SK-N-SH (cell line): ENCODE data around the gene CACUL1. TPM values are rescaled to one million over a fixed set of nuclear protein-coding genes. Genes with fewer than 3 reads are reported as not detected.

ENCODE experiments used
- CTCF ChIA-PET: fragments of 300-600, 350-600 bp; formaldehyde crosslinking; extraction: SDS; loops from one replicate; lab custom pipeline; 2021; lab: Yijun Ruan, JAX
- POLR2A ChIA-PET: fragments of 350-600 bp; sonication (Branson Sonifier 250); formaldehyde crosslinking; extraction: SDS; loops from one replicate; lab custom pipeline; 2020; ENCODE audit warnings: antibody characterized with exemption, inconsistent platforms; lab: Yijun Ruan, JAX
- DNase-seq: peaks from one replicate; pipeline ENCODE4 v3.0.0; 2012
- H2AFZ ChIP-seq: fragments of 200-600 bp; sonication (generic); 2 replicates; pipeline ENCODE4 v1.8.1; 2016; ENCODE audit warnings: antibody characterized with exemption, mild to moderate bottlenecking, low read depth
- H3F3A ChIP-seq: fragments of 200-600 bp; sonication (generic); replicated peaks from 2 replicates; pipeline ENCODE3; 2016; ENCODE audit warnings: antibody characterized with exemption, mild to moderate bottlenecking; ENCODE audit not compliant: insufficient read depth
- H3K27ac ChIP-seq, 2 experiments: fragments of 200-500 bp in 1 of 2; fragments of 200-600 bp in 1 of 2; sonication (Bioruptor generic) in 1 of 2; sonication (generic), shearing (Covaris generic) in 1 of 2; 2 replicates each; pipeline versions ENCODE4 v1.5.1 to v1.6.1; 2014 to 2016; ENCODE audit warnings: low read depth in 2 of 2, inconsistent platforms in 1 of 2, low read length in 1 of 2, mild to moderate bottlenecking in 1 of 2, mixed read lengths in 1 of 2
- H3K27me3 ChIP-seq: fragments of 200-600 bp; sonication (generic), shearing (Covaris generic); 2 replicates; pipeline ENCODE4 v1.6.1; 2016; ENCODE audit warnings: mixed run types; ENCODE audit not compliant: insufficient read depth
- H3K36me3 ChIP-seq, 2 experiments: fragments of 200-500 bp in 1 of 2; fragments of 200-600 bp in 1 of 2; sonication (Bioruptor generic) in 1 of 2; sonication (generic) in 1 of 2; replicated peaks in 1 of 2; 2 replicates each; pipeline versions ENCODE3 to v1.5.1; 2014 to 2016; ENCODE audit warnings: low read length in 1 of 2, mild to moderate bottlenecking in 1 of 2; ENCODE audit not compliant: insufficient read depth in 2 of 2, control insufficient read depth in 1 of 2
- H3K4me1 ChIP-seq, 2 experiments: fragments of 200-500 bp in 1 of 2; fragments of 200-600 bp in 1 of 2; sonication (Bioruptor generic) in 1 of 2; sonication (generic), shearing (Covaris generic) in 1 of 2; 2 replicates each; pipeline versions ENCODE4 v1.5.1 to v1.6.1; 2014 to 2016; ENCODE audit warnings: low read depth in 1 of 2, low read length in 1 of 2, mixed run types in 1 of 2; ENCODE audit not compliant: insufficient read depth in 2 of 2, control insufficient read depth in 1 of 2
- H3K4me2 ChIP-seq: fragments of 200-600 bp; sonication (generic), shearing (Covaris generic); 2 replicates; pipeline ENCODE4 v1.6.1; 2017; ENCODE audit warnings: mixed run types
- H3K4me3 ChIP-seq, 2 experiments: fragments of 200-500 bp in 1 of 2; fragments of 200-600 bp in 1 of 2; sonication (Bioruptor generic) in 1 of 2; sonication (generic), shearing (Covaris generic) in 1 of 2; 2 replicates each; pipeline versions ENCODE4 v1.5.1 to v1.8.1; 2014 to 2016; ENCODE audit warnings: low read depth in 2 of 2, inconsistent platforms in 1 of 2, low read length in 1 of 2, mild to moderate bottlenecking in 1 of 2, mixed read lengths in 1 of 2, moderate library complexity in 1 of 2
- H3K79me2 ChIP-seq: fragments of 200-600 bp; sonication (generic); 2 replicates; pipeline ENCODE4 v1.8.1; 2017; ENCODE audit warnings: mild to moderate bottlenecking; ENCODE audit not compliant: insufficient read depth
- H3K9ac ChIP-seq: fragments of 200-600 bp; sonication (generic); 2 replicates; pipeline ENCODE4 v1.6.1; 2017; ENCODE audit warnings: mixed run types
- H3K9me2 ChIP-seq: fragments of 200-600 bp; sonication (generic); 2 replicates; pipeline ENCODE4 v1.6.1; 2017; ENCODE audit warnings: mixed run types
- H3K9me3 ChIP-seq: fragments of 200-600 bp; sonication (generic); 2 replicates; pipeline ENCODE4 v1.6.1; 2017; ENCODE audit warnings: mixed run types, mild to moderate bottlenecking, moderate library complexity
- H4K20me1 ChIP-seq: fragments of 200-600 bp; sonication (generic); 2 replicates; pipeline ENCODE4 v1.6.1; 2017; ENCODE audit warnings: mild to moderate bottlenecking, mixed run types; ENCODE audit not compliant: insufficient read depth
- CTCF ChIP-seq: fragments of 200-600 bp; sonication (generic); IDR thresholded peaks from 2 replicates; pipeline ENCODE4 v1.6.1; 2017; ENCODE audit warnings: antibody characterized with exemption, mild to moderate bottlenecking, moderate library complexity
- ELF1 ChIP-seq: IDR thresholded peaks from 2 replicates; pipeline ENCODE4 v1.4.0; 2012
- EZH2phosphoT487 ChIP-seq: fragments of 200-600 bp; sonication (generic); IDR thresholded peaks from 2 replicates; pipeline ENCODE4 v1.6.1; 2017; ENCODE audit warnings: low read depth, mixed run types, mild to moderate bottlenecking, antibody characterized with exemption, moderate library complexity, borderline replicate concordance
- FOSL2 ChIP-seq: IDR thresholded peaks from 2 replicates; pipeline ENCODE4 v1.4.0; 2012; ENCODE audit warnings: low read depth, mild to moderate bottlenecking, moderate library complexity, borderline replicate concordance
- GABPA ChIP-seq: IDR thresholded peaks from 2 replicates; pipeline ENCODE4 v1.4.0; 2012; ENCODE audit warnings: low read depth, mild to moderate bottlenecking
- JUND ChIP-seq: IDR thresholded peaks from 2 replicates; pipeline ENCODE4 v1.4.0; 2012
- MEF2A ChIP-seq: IDR thresholded peaks from 2 replicates; pipeline ENCODE4 v1.4.0; 2012; ENCODE audit warnings: low read depth, borderline replicate concordance
- NFIC ChIP-seq: IDR thresholded peaks from 2 replicates; pipeline ENCODE4 v1.4.0; 2012; ENCODE audit warnings: borderline replicate concordance
- NRF1 ChIP-seq: IDR thresholded peaks from 2 replicates; pipeline ENCODE4 v1.6.1; 2012; ENCODE audit warnings: low read depth, mild to moderate bottlenecking, low read length
- PBX3 ChIP-seq: IDR thresholded peaks from 2 replicates; pipeline ENCODE4; 2012
- RAD21 ChIP-seq: IDR thresholded peaks from 2 replicates; pipeline ENCODE4 v1.6.1; 2012; ENCODE audit warnings: mild to moderate bottlenecking, low read length
- RCOR1 ChIP-seq: fragments of 150-350 bp; IDR thresholded peaks from 2 replicates; pipeline ENCODE4 v1.6.1; 2017; ENCODE audit warnings: antibody characterized with exemption, low read length
- SIN3A ChIP-seq: IDR thresholded peaks from 2 replicates; pipeline ENCODE4 v1.6.1; 2012; ENCODE audit warnings: low read depth, mild to moderate bottlenecking, low read length, moderate library complexity, borderline replicate concordance
- SMC3 ChIP-seq: IDR thresholded peaks from 2 replicates; pipeline ENCODE4 v1.6.1; 2012; ENCODE audit warnings: low read depth, low read length, improper control_type of control experiment
- USF2 ChIP-seq: fragments of 150-350 bp; IDR thresholded peaks from 2 replicates; pipeline ENCODE4 v1.6.1; 2017; ENCODE audit warnings: antibody characterized with exemption, low read length, low read depth, borderline replicate concordance
- ZBTB33 ChIP-seq: IDR thresholded peaks from 2 replicates; pipeline ENCODE4 v1.4.0; 2012; ENCODE audit warnings: low read depth, borderline replicate concordance
- WGBS: methylation state at CpG from one replicate; pipeline ENCODE4 v1.1.6; 2017; ENCODE audit warnings: low lambda C conversion rate; 5-methylcytosine and 5-hydroxymethylcytosine counted together
- polyA plus RNA-seq, 3 experiments: library from polyadenylated mRNA; depleted of rRNA; stranded (reverse); fragments of >200 nt; gene quantifications; 2 replicates each; pipeline ENCODE4 v1.2.3, GENCODE V29; 2012

The CACUL1 gene
- polyA plus RNA-seq, 1 of the 3 experiments (the other 2 are of a cell fraction) = 2.6 TPM

GRCh38 chr10:118714366-118714765, 40.4 kb downstream of the CACUL1 start:
- no peaks in the 10 kb centered on the region; a peak in 1 of 4 replicates for H3K4me1 ChIP-seq
- H2AFZ ChIP-seq = no peak overlapping the region
- H3K4me3 ChIP-seq = no peak overlapping the region
- peaks cover 2 to 16% of the 10 kb centered on the region in 2 experiments for H3K36me3 ChIP-seq
- H3K27me3 ChIP-seq = no peaks in the 10 kb centered on the region
- no peaks in the 10 kb centered on the region for H3K9me2 ChIP-seq
- no peak overlapping the region for H3K9ac ChIP-seq
- TF ChIP-seq FOSL2 (no peak), MEF2A (no peak), GABPA (no peak), PBX3 (no peak), USF2 (no peak), ELF1 (no peak), EZH2phosphoT487 (no peak), ZBTB33 (no peak), SIN3A (no peak), JUND (no peak), RCOR1 (no peak), NFIC (no peak)
- CTCF ChIA-PET = interaction anchor here (0.8 to 5.1 kb wide), 6 partner anchors 12 to 146 kb away, joined by 3 to 58 read pairs (median 4); no protein-coding TSS in a partner anchor
- no peak overlapping the region for H3K27ac ChIP-seq
- no peaks in the 10 kb centered on the region for H3F3A ChIP-seq
- no peaks in the 10 kb centered on the region for H3K9me3 ChIP-seq
- H3K79me2 ChIP-seq = no peaks in the 10 kb centered on the region
- WGBS = 91% methylated on average over 3 of the region's 3 CpGs
- POLR2A ChIA-PET = no interaction called here
- H4K20me1 ChIP-seq = no peaks in the 10 kb centered on the region
- DNase-seq = no peak
- no peak overlapping the region for H3K4me2 ChIP-seq

GRCh38 chr10:118712930-118713634, 41.7 kb downstream of the CACUL1 start:
- Histone ChIP-seq H3K36me3 (peaks cover 0 to 16% of the 10 kb centered on the region in 2 experiments), H3K9me2 (no peaks in the 10 kb centered on the region), H3K79me2 (no peaks in the 10 kb centered on the region), H3K4me3 (no peak overlapping the region), H3K27ac (no peak overlapping the region; a peak in 1 of 4 replicates), H2AFZ (no peak overlapping the region), H3F3A (no peaks in the 10 kb centered on the region), H3K27me3 (no peaks in the 10 kb centered on the region), H3K9me3 (no peaks in the 10 kb centered on the region), H3K4me1 (no peaks in the 10 kb centered on the region; a peak in 1 of 4 replicates), H3K9ac (no peak overlapping the region), H4K20me1 (no peaks in the 10 kb centered on the region), H3K4me2 (no peak overlapping the region)
- peak; percentile 36 for DNase-seq
- ChIA-PET CTCF (interaction anchor here (0.8 to 5.1 kb wide), 9 partner anchors 8 to 145 kb away, joined by 3 to 58 read pairs (median 3); no protein-coding TSS in a partner anchor), POLR2A (interaction anchor here (0.8 to 1.0 kb wide), 2 partner anchors 16 to 41 kb away, joined by 3 read pairs; no protein-coding TSS in a partner anchor)
- WGBS = 85% methylated on average over 7 of the region's 14 CpGs
- TF ChIP-seq CTCF (peak; percentile 36; the same call in 1 of the 2 replicates), NRF1 (no peak), RAD21 (peak; percentile 60), SMC3 (peak; percentile 18; the same call in 1 of the 2 replicates)
